Liver (tissue), 3 donors: ENCODE results near the gene HLTF.

ENCODE experiments used
- ATF3 ChIP-seq: IDR thresholded peaks from 2 replicates; pipeline ENCODE4 v1.6.1; 2016; ENCODE audit warnings: antibody characterized with exemption
- CTCF ChIP-seq: fragments of 150-350 bp; IDR thresholded peaks from 2 replicates; pipeline ENCODE4 v1.5.1; 2017; ENCODE audit warnings: improper control_type of control experiment, low read depth, low read length; ENCODE audit not compliant: missing input control
- EGR1 ChIP-seq, 2 donors: IDR thresholded peaks; 2 replicates each; pipeline ENCODE4 v1.6.1; 2016 to 2018; ENCODE audit warnings: antibody characterized with exemption in 2 of 2, low read depth in 2 of 2
- GABPA ChIP-seq, 2 donors: IDR thresholded peaks in 1 of 2; conservative IDR thresholded peaks in 1 of 2; 2 replicates each; pipeline ENCODE4 v1.6.1; 2016; ENCODE audit warnings: antibody characterized with exemption in 2 of 2, mild to moderate bottlenecking in 1 of 2, moderate library complexity in 1 of 2
- HNF4A ChIP-seq, 2 donors: conservative IDR thresholded peaks; 2 replicates each; pipeline ENCODE4 v1.6.1; 2016; ENCODE audit warnings: antibody characterized with exemption in 2 of 2, mild to moderate bottlenecking in 2 of 2
- HNF4G ChIP-seq: IDR thresholded peaks from 2 replicates; pipeline ENCODE4 v1.6.1; 2016; ENCODE audit warnings: antibody characterized with exemption
- JUND ChIP-seq, 2 donors: IDR thresholded peaks; 2 replicates each; pipeline ENCODE4 v1.6.1; 2016; ENCODE audit warnings: antibody characterized with exemption in 2 of 2
- RAD21 ChIP-seq, 2 donors: IDR thresholded peaks; 2 replicates each; pipeline ENCODE4 v1.6.1; 2016; ENCODE audit warnings: antibody characterized with exemption in 2 of 2, mild to moderate bottlenecking in 2 of 2
- SP1 ChIP-seq: IDR thresholded peaks from 2 replicates; pipeline ENCODE4 v1.6.1; 2018; ENCODE audit warnings: antibody characterized with exemption, mild to moderate bottlenecking
- TAF1 ChIP-seq: conservative IDR thresholded peaks from 2 replicates; pipeline ENCODE4 v1.6.1; 2016; ENCODE audit warnings: antibody characterized with exemption, mild to moderate bottlenecking
- YY1 ChIP-seq: IDR thresholded peaks from 2 replicates; pipeline ENCODE4 v1.6.1; 2016; ENCODE audit warnings: antibody characterized with exemption, mild to moderate bottlenecking
- TF ChIP-seq, protein P1 (sequence below): IDR thresholded peaks from 2 replicates; pipeline ENCODE4 v1.6.1; 2016; ENCODE audit warnings: antibody characterized with exemption, mild to moderate bottlenecking
- TF ChIP-seq, protein P2 (sequence below): IDR thresholded peaks from 2 replicates; pipeline ENCODE4 v1.6.1; 2016; ENCODE audit warnings: antibody characterized with exemption
- donor health status: healthy.
- donor health status: healthy.

DNA sequence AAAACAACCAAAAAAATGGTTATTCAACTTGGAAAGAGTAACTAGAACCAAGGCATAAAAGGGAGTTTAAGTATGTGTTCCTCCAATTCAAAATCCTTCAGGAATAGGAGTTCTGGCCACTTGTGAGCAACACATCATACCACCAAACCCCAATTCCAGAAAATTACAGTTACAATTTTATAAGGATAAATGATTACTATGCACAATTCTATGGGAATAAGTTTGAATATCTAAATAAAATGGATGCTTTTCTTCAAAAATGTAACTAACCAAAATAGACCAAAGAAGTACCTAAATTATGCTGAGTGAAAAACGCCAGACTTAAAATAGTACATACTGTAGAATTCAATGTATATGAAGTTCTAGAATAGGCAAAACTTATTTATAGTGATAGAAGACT lies 4.6 kb downstream of the HLTF start:
- TF ChIP-seq YY1 (no peak), CTCF (no peak), GABPA (IDR thresholded peaks at IDR 0.05 in 1 of 2, conservative IDR thresholded peaks at IDR 0.05 in 1 of 2) (no peak), ATF3 (no peak), SP1 (no peak), HNF4G (no peak), JUND (IDR thresholded peaks at IDR 0.05) (no peak), EGR1 (IDR thresholded peaks at IDR 0.05; ENCODE audit: low read depth in 2 of 2) (no peak), TAF1 (no peak), RAD21 (IDR thresholded peaks at IDR 0.05) (no peak), HNF4A (conservative IDR thresholded peaks at IDR 0.05) (no peak)
- TF ChIP-seq, protein P1, sequence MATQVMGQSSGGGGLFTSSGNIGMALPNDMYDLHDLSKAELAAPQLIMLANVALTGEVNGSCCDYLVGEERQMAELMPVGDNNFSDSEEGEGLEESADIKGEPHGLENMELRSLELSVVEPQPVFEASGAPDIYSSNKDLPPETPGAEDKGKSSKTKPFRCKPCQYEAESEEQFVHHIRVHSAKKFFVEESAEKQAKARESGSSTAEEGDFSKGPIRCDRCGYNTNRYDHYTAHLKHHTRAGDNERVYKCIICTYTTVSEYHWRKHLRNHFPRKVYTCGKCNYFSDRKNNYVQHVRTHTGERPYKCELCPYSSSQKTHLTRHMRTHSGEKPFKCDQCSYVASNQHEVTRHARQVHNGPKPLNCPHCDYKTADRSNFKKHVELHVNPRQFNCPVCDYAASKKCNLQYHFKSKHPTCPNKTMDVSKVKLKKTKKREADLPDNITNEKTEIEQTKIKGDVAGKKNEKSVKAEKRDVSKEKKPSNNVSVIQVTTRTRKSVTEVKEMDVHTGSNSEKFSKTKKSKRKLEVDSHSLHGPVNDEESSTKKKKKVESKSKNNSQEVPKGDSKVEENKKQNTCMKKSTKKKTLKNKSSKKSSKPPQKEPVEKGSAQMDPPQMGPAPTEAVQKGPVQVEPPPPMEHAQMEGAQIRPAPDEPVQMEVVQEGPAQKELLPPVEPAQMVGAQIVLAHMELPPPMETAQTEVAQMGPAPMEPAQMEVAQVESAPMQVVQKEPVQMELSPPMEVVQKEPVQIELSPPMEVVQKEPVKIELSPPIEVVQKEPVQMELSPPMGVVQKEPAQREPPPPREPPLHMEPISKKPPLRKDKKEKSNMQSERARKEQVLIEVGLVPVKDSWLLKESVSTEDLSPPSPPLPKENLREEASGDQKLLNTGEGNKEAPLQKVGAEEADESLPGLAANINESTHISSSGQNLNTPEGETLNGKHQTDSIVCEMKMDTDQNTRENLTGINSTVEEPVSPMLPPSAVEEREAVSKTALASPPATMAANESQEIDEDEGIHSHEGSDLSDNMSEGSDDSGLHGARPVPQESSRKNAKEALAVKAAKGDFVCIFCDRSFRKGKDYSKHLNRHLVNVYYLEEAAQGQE: no peak
- TF ChIP-seq, protein P2, sequence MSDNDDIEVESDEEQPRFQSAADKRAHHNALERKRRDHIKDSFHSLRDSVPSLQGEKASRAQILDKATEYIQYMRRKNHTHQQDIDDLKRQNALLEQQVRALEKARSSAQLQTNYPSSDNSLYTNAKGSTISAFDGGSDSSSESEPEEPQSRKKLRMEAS: no peak
